Glutamatergic neuron (in vitro differentiated cells): ENCODE results near the gene MRPL10. TPM values are rescaled to one million over a fixed set of nuclear protein-coding genes. Genes with fewer than 3 reads are reported as not detected.

ENCODE experiments used
- DNase-seq: peaks from one replicate; pipeline ENCODE4 v3.0.0; 2022
- H3K27ac Mint-ChIP-seq: one replicate; pipeline ENCODE4 v1.8.0; 2020; ENCODE audit warnings: mild to moderate bottlenecking, mixed read lengths, inconsistent platforms; ENCODE audit not compliant: unreplicated experiment
- H3K27me3 Mint-ChIP-seq: one replicate; pipeline ENCODE4 v1.8.0; 2020; ENCODE audit warnings: mild to moderate bottlenecking, moderate library complexity, mixed read lengths, inconsistent platforms; ENCODE audit not compliant: unreplicated experiment
- H3K36me3 Mint-ChIP-seq: one replicate; pipeline ENCODE4 v1.8.0; 2020; ENCODE audit warnings: mild to moderate bottlenecking, mixed read lengths, inconsistent platforms; ENCODE audit not compliant: unreplicated experiment
- H3K4me1 Mint-ChIP-seq: one replicate; pipeline ENCODE4 v1.8.0; 2020; ENCODE audit warnings: mild to moderate bottlenecking, low read depth, mixed read lengths, inconsistent platforms; ENCODE audit not compliant: unreplicated experiment
- H3K4me3 Mint-ChIP-seq: one replicate; pipeline ENCODE4 v1.8.0; 2020; ENCODE audit warnings: mild to moderate bottlenecking, mixed read lengths, inconsistent platforms; ENCODE audit not compliant: unreplicated experiment
- H3K9me3 Mint-ChIP-seq: one replicate; pipeline ENCODE4 v1.8.0; 2020; ENCODE audit warnings: mild to moderate bottlenecking, moderate library complexity, mixed read lengths, inconsistent platforms; ENCODE audit not compliant: unreplicated experiment
- CTCF ChIP-seq: fragments of 200-600 bp; sonication (generic); IDR thresholded peaks from one replicate; pipeline ENCODE4 v1.5.0; 2021; ENCODE audit not compliant: partially characterized antibody, unreplicated experiment
- total RNA-seq: library from RNA; stranded (reverse); fragmentation: NEBNext Ultra II Directional; extraction: Animal tissue kit (Norgen Biotek cat#: 25700); gene quantifications from one replicate; pipeline ENCODE4 v1.2.1, GENCODE V29; 2021; ENCODE audit not compliant: unreplicated experiment

MRPL10 gene
- total RNA-seq, 1 donor from 2014 or later = 38.7 TPM

- no peak overlapping the region for H3K4me3 Mint-ChIP-seq
These were observed 23.9 kb downstream of the MRPL10 start for GRCh38 chr17:47807421-47807820.

GRCh38 chr17:47806913-47807255, 24.5 kb downstream of the MRPL10 start:
- Mint-ChIP-seq H3K36me3 (peaks cover 5% of the 10 kb centered on the region), H3K27ac (no peak overlapping the region), H3K4me1 (no peaks in the 10 kb centered on the region), H3K9me3 (peaks cover 2% of the 10 kb centered on the region), H3K4me3 (no peak overlapping the region), H3K27me3 (peaks cover 13% of the 10 kb centered on the region)
- no peak for TF ChIP-seq CTCF
- no peak for DNase-seq

More at GRCh38 chr17:47807421-47807820, 23.9 kb downstream of the MRPL10 start:
- no peak for TF ChIP-seq CTCF
- no peak for DNase-seq
- Mint-ChIP-seq H3K9me3 (peaks cover 2% of the 10 kb centered on the region), H3K4me1 (no peaks in the 10 kb centered on the region), H3K36me3 (peaks cover 6% of the 10 kb centered on the region), H3K27ac (no peak overlapping the region), H3K27me3 (peaks cover 14% of the 10 kb centered on the region)

- no peak overlapping the region for H3K4me3 Mint-ChIP-seq
- H3K9me3 Mint-ChIP-seq = peaks cover 2% of the 10 kb centered on the region
- DNase-seq = no peak
- TF ChIP-seq CTCF = no peak
- peaks cover 9% of the 10 kb centered on the region for H3K27me3 Mint-ChIP-seq
- H3K36me3 Mint-ChIP-seq = no peaks in the 10 kb centered on the region
- H3K4me1 Mint-ChIP-seq = no peaks in the 10 kb centered on the region
- H3K27ac Mint-ChIP-seq = no peak overlapping the region
These were observed 25.1 kb downstream of the MRPL10 start for GRCh38 chr17:47806026-47806912.

GRCh38 chr17:47804461-47804860, 26.9 kb downstream of the MRPL10 start:
- Mint-ChIP-seq H3K27me3 (peaks cover 5% of the 10 kb centered on the region), H3K4me3 (no peak overlapping the region), H3K27ac (no peak overlapping the region), H3K36me3 (no peaks in the 10 kb centered on the region), H3K9me3 (peaks cover 2% of the 10 kb centered on the region), H3K4me1 (no peaks in the 10 kb centered on the region)
- DNase-seq = no peak
- TF ChIP-seq CTCF = no peak

- Mint-ChIP-seq H3K9me3 (peaks cover 2% of the 10 kb centered on the region), H3K27ac (no peak overlapping the region), H3K4me3 (no peak overlapping the region), H3K36me3 (no peaks in the 10 kb centered on the region), H3K4me1 (no peaks in the 10 kb centered on the region), H3K27me3 (peaks cover 5% of the 10 kb centered on the region)
- no peak for TF ChIP-seq CTCF
- DNase-seq = no peak
These were observed 27.6 kb downstream of the MRPL10 start for GRCh38 chr17:47803751-47804150.
